Effector CD4-positive, alpha-beta T cell (primary cell): ENCODE data around the gene CSH2.

ENCODE experiments used
- DNase-seq: peaks from one replicate; pipeline ENCODE4 v3.0.0-alpha.2; 2020

CSH2 gene

DNA sequence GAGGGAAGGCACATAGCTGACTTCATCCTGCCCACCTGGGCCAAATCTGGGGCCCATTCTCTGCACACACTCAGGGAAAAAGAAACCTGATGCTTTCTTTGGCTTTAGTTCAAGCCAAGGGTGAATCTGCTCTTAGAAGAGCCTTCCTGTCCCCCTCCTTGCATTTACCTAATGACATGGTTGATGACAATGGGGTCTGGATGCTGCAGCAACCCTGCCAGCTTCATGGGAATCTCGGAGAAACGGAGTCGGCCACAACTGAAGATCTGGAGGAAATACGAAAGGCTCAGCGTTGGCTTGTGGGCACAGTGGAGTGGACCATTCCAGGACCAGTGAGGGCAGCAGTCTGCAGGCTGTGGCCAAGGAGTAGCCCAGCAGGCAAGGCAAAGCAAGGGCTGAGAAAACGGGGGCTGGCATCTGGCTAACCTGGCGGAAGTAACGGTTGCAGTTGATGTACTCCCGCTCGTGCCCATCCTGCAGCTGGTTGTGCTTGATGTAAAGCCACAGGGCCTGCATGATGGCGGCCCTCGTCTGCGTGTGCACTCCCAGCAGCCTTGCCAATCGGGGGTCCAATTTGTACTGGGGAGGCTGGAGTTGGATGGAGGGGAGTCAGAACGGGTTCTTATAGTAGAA, 39.6 kb downstream of the CSH2 start:
- DNase-seq: no peak

DNA sequence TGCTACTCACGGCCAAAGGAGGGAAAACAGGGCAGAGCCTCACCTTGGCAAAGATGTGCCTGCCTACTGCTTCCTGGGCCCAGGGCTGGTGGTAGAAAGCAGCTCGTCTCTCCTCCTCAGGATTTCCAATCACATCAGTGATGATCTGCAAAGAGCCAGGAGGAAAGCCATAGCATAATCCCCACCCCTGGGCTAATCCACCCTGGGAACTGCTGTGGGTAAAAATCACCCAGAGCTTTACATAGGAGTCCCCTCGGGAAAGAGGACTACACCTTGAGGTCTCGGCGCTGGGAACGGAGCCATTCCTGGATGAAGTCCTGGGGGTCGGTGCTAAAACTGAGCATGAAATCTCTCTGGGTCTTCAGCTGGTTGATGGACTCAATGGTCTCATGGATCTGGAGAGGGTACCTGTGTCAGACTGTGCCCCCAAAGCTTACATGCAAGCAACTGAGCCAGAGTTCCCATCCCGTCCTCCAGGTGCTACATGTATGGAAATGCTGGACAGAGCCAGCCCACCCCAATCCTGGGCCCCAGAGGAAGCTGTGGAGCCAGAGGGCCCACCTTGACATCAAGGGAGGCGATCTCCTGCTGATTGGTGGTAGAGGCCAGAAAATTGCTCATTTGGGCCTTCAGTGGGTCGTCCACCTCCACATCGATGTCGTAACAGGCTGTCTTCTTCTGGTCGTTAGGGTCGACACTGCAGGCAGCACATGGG, 40.3 kb downstream of the CSH2 start:
- DNase-seq: no peak

DNA sequence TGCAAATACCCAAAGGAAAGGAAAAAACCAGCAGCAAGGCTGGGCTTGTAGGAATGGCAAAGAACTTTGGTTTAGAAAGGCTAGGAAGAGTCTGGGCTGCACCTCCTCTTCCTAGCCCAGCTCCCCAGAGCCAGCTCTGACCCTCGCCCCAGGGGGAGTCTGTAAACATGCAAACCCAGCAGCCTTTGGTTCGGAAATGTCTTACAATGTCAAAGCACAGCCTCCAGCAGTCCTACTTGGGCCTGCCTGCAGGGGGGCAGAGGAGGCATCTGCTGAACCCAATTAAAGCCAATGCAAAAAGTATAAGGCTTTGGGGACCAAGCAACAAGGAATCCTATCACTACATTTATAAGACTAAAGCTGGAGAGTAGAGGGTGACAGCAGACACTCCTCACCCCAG, 41.0 kb downstream of the CSH2 start:
- DNase-seq: no peak

DNA sequence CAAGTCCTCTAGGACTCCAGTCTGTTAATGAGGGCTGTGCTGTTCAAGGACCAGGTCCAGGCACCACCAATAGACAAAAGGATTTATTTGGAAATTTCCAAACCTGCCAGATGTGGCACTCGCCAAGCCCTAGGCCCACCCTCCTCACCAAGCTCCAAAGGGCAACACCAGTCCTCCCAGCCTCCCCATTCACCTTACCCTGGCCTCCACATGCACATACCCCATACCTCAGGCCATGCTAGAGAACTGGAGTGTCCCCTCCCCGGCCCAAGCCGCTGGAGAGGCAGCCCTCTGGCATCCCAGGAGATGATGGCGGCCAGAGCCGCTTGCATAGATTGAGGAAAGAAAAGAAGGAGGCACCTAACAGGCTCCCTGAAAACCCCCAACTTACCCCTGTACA, 41.5 kb downstream of the CSH2 start:
- DNase-seq: no peak

DNA sequence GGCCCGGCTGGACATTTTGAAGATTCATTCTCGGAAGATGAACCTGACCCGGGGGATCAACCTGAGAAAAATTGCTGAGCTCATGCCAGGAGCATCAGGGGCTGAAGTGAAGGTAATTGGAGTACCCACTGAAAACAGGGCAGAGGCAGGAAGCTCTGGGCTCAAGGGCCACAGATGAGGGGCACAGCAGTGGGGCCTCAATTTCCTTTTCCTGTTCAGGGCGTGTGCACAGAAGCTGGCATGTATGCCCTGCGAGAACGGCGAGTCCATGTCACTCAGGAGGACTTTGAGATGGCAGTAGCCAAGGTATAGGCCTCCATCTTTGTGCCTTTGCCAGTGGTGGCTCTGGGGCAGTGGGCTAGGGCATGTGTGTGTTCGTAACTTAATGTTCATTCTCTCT, 42.0 kb downstream of the CSH2 start:
- no peak for DNase-seq

DNA sequence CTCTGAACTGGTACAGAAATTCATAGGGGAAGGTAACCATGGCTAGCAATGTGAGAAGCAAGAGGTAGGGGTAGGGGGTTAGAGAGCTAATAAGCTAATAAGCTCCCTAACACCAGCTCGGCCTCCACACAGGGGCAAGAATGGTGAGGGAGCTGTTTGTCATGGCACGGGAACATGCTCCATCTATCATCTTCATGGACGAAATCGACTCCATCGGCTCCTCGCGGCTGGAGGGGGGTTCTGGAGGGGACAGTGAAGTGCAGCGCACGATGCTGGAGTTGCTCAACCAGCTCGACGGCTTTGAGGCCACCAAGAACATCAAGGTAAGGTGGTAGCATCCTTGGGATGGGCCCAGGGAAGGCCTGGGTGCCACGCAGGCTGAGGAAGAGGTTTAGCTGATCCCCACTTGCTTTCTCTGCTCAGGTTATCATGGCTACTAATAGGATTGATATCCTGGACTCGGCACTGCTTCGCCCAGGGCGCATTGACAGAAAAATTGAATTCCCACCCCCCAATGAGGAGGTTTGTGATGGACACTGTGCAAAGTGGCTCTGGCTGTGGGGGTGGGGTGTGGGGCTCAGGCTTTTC, 42.5 kb downstream of the CSH2 start:
- DNase-seq: no peak

DNA sequence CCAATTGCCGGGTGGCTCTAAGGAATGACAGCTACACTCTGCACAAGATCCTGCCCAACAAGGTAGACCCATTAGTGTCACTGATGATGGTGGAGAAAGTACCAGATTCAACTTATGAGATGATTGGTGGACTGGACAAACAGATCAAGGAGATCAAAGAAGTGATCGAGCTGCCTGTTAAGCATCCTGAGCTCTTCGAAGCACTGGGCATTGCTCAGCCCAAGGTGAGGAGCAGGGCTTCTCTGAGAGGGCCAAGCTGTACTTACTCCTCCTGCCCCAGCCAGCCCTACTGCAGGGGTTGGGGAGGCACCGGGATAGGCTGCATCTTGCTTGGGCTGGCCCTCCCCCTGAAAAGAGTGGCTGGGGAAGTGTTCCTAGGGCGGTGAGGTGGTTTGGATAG, 43.2 kb downstream of the CSH2 start:
- no peak for DNase-seq

DNA sequence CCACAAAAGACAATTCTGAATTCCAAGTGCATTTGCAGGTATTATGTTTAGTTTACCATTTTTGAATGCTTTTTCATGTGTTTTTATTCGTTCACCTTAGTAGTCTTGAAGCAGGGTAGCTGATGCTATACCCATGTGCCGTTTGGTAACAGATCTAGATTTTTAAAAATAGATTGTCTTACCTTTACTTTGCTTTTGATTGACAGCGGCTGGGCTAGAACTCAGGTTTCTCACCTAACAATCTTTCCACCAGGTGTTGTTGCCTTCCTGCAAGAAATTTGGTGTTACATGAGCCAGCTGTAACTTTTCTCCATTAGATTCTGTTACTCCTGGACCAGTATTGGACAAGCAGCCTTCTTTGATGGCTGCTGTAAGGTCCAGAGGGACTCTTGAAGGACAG, 44.5 kb downstream of the CSH2 start:
- no peak for DNase-seq

DNA sequence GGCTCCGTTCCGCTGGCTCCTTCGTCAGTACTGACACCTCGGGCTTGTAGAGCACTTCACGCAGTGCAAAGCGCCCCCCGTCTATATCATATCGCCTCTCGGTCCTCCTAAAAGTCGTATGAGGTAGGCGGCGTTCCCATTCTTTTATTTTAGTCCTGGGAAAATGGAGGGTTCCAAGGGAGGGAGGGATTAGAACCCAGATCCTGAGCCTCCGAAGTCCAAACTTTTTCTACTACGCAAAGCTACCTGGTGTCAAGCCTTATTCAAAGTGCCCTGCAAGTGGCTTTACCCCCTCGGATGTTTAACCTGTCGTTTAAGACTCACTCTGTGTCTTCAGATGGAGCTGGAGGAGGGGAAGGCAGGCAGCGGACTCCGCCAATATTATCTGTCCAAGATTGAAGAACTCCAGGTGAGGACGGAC, 45.7 kb downstream of the CSH2 start:
- no peak for DNase-seq

DNA sequence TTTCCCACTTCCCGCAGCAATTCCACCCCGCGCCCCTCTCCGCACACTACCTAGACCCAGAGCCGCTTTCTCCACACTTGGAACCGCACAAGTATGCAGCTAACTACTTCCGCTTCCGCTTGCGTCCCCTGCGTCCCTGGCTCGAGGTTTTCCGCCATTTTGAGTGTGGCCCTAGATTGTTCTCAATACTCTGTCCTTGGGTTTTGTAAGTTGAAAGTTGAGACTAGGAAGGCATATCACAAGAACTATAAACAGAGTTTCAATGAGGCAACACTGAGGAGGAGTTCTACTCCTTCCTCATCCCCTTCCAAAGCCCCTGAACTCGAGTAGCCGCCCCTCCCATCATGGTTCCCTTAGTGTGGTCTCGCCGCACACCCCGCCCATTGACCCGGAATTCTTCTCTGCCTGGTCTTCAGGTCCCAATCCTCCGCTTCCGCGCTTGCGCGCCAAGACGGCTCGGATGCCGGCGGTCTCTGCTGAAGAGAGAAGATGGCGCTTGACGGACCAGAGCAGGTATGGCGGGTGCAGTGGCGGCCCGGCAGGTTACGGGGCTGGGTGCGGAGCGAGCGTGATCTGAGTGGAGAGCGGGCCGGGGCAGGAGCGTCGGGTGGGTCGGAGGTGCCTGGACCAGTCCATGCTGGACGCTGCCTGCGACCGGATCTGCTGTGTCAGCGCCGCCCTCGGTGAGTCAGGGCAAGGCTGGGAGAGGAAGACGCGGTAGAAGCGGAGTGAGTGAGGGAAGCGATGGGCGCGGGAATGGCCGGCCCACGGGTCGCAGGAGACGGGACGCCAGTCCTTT, 46.3 kb downstream of the CSH2 start, which contains the start of the genes FTSJ3 and PSMC5:
Gene FTSJ3, minus strand, starts transcription at position 662 of the 799 bp plus-strand sequence. CDS start 761 bp downstream, outside the sequence.
Gene PSMC5, plus strand, starts transcription at position 430 of the 799 bp plus-strand sequence. Its CDS starts 60 bp downstream, at position 490.
- DNase-seq: peak; percentile 94

DNA sequence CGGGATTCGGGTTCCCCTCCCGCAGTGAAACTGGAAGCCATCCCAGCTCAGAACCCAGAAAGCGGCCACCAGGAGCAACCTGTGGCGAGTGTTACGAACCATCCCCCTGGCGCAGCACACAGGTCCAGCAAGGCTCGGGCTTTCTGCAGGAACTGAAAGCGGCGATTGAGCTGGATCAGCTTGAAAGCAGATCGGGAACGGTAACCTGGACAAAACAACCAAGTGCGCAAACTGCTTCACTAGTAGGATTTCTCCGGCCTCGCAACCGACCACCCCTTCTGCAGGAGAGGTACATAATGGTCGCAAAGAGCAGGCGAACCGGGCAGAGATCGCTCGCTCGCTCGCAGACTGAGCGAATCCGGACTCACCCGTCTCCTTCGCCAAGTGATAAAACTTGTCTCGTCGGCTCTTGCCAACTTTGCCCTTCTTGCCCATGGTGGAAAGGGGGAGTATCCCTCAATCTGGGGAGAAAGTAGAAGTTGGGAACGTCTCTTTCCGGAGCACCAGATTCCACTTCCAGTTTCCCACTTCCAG, 46.9 kb downstream of the CSH2 start:
- no peak for DNase-seq

DNA sequence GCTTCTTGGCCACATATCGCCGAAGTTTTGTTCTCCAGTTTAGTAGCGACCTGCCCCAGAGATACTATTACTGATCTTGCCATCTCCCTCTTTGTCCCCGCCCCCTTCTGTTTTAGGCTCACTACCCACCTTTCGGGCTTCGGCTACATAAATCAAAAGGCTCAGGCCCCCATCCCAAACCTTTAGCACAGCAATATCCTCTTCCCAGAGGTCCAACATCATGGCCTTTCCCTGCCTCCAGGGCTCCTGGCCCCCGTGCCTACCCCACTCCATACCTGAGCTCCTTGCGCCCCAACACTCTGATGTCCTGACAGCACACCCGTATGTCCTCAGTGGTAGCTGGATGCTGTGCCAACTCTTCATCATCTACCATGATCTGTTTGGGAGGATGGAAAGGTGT, 49.1 kb downstream of the CSH2 start:
- no peak for DNase-seq

DNA sequence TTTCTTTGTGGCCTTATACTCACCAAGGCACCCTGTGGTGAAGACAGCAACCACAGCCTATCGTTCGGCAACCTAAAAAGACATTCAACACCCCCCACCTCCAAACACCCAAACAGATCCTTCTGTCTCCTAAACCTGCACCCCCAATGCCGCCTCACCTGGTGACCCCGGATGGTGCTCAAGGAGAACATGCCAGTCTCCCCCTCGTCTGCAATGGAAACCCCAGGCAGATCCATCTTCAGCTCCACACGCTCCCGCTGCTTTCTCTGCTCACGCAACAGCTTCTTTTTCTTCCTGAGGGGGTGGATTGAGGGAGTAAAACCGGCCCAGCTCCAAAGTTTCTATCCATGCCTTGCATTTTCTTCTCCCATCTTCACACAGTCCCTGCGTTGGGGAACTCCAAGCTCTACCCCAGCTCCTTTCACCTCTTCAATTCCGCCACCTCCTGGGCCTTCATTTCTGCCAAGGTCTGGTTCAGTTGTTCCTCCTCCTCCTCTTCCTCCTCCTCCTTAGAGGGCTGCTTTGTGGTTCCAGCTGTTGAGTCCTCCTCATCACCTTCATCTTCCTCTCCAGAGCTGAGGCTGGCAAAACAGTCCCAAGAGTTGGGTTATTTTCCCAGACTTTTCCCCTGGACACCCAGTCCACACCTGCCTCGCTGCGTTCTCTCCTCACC, 49.7 kb downstream of the CSH2 start:
- no peak for DNase-seq

DNA sequence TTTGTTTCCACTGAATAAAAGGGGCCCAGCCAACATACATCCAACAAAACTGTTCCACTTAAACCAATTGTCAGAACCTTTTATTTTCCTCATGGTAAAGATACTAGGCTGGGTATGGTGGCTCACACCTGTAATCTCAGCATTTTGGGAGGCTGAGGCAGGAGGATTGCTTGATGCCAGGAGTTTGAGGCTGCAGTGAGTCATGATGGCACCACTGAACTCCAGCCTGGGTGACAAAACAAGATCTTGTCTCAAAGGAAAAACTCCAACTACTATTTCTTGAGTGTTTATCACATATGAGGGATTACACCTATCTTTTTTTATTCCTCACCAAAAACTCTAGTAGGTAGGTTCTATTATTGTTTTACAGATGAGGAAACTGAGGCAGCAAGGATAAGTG, 50.9 kb downstream of the CSH2 start:
- no peak for DNase-seq
